SU-DHL-6 (cell line): ENCODE results near the gene NFATC1.

Experiments used
- H2AFZ ChIP-seq: fragments of 200-600 bp; sonication (generic); 2 replicates; pipeline ENCODE4 v1.6.1; 2014; ENCODE audit warnings: low read depth, mild to moderate bottlenecking, moderate library complexity, mixed read lengths, antibody characterized with exemption, low read length; ENCODE audit not compliant: severe bottlenecking
- H3F3A ChIP-seq: fragments of 200-600 bp; shearing (Covaris generic); 2 replicates; pipeline ENCODE4 v1.6.0; 2016; ENCODE audit warnings: antibody characterized with exemption, mild to moderate bottlenecking; ENCODE audit not compliant: insufficient read depth
- H3K27ac ChIP-seq: fragments of 200-600 bp; sonication (generic); 2 replicates; pipeline ENCODE4 v1.5.1; 2016; ENCODE audit warnings: low read depth, mild to moderate bottlenecking, low read length, moderate library complexity, mixed read lengths
- H3K27me3 ChIP-seq: fragments of 200-600 bp; sonication (generic), shearing (Covaris generic); 2 replicates; pipeline ENCODE4 v1.6.0; 2014; ENCODE audit warnings: mild to moderate bottlenecking, low read length
- H3K36me3 ChIP-seq: fragments of 200-600 bp; sonication (generic); 2 replicates; pipeline ENCODE4 v1.6.1; 2014; ENCODE audit warnings: mild to moderate bottlenecking, low read length, mixed read lengths
- H3K4me2 ChIP-seq: fragments of 300-600, 200-600 bp; shearing (Covaris generic), sonication (generic); 2 replicates; pipeline ENCODE4 v1.6.0; 2014; ENCODE audit warnings: low read length, low read depth, mild to moderate bottlenecking; ENCODE audit not compliant: poor library complexity, severe bottlenecking
- H3K4me3 ChIP-seq: fragments of 200-600 bp; sonication (generic); 2 replicates; pipeline ENCODE4 v1.5.1; 2014; ENCODE audit warnings: antibody characterized with exemption, low read length, mild to moderate bottlenecking, mixed read lengths; ENCODE audit not compliant: insufficient read depth, poor library complexity, severe bottlenecking
- H3K79me2 ChIP-seq: fragments of 200-600 bp; sonication (generic); 2 replicates; pipeline ENCODE4 v1.6.1; 2014; ENCODE audit warnings: mild to moderate bottlenecking, low read length, moderate library complexity; ENCODE audit not compliant: insufficient read depth
- H3K9ac ChIP-seq: fragments of 200-600 bp; sonication (generic); 2 replicates; pipeline ENCODE4 v1.7.0; 2014; ENCODE audit warnings: mild to moderate bottlenecking, low read length
- H3K9me2 ChIP-seq: fragments of 200-600 bp; sonication (generic); replicated peaks from 2 replicates; pipeline ENCODE4 v1.6.1; 2014; ENCODE audit warnings: low read length; ENCODE audit not compliant: insufficient read depth
- H3K9me3 ChIP-seq: fragments of 200-600 bp; sonication (generic); 2 replicates; pipeline ENCODE4 v1.6.1; 2014; ENCODE audit warnings: low read length, mixed read lengths; ENCODE audit not compliant: insufficient read depth
- H4K20me1 ChIP-seq: fragments of 200-600 bp; sonication (generic); 2 replicates; pipeline ENCODE4 v1.6.1; 2014; ENCODE audit warnings: low read depth, mild to moderate bottlenecking, antibody characterized with exemption, low read length, moderate library complexity, mixed read lengths
- EZH2phosphoT487 ChIP-seq: fragments of 200-600 bp; sonication (generic), shearing (Covaris generic); conservative IDR thresholded peaks from 2 replicates; pipeline ENCODE4 v1.6.1; 2018; ENCODE audit warnings: mild to moderate bottlenecking, antibody characterized with exemption, low read length, moderate library complexity, mixed read lengths
- TF ChIP-seq, protein P1 (sequence below): fragments of 200-600 bp; sonication (generic); IDR thresholded peaks from one replicate; pipeline ENCODE4 v1.5.1; 2017; ENCODE audit warnings: antibody characterized with exemption, mild to moderate bottlenecking, low read length, moderate library complexity; ENCODE audit not compliant: insufficient read depth, poor library complexity, severe bottlenecking

The NFATC1 gene

DNA sequence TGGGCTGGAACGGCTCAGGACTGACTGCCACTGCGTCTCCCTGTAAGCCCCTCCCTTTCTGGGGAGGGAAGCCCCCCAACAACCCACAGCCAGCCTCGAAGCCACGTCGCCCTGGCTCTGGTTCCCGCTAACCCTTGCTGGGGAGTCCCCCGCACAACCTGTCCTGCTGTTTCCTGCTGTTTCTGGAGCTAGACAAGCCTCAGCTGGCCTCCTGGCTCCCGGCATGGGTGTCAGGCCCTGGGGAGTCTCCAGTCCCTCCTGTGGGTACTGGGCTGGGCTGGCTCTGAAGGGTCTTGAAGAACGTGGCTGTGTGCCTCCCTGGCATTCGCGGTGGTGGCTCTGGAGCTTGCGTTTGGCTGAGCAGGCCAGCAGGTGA lies 20.9 kb downstream of the NFATC1 start:
- TF ChIP-seq, protein P1, sequence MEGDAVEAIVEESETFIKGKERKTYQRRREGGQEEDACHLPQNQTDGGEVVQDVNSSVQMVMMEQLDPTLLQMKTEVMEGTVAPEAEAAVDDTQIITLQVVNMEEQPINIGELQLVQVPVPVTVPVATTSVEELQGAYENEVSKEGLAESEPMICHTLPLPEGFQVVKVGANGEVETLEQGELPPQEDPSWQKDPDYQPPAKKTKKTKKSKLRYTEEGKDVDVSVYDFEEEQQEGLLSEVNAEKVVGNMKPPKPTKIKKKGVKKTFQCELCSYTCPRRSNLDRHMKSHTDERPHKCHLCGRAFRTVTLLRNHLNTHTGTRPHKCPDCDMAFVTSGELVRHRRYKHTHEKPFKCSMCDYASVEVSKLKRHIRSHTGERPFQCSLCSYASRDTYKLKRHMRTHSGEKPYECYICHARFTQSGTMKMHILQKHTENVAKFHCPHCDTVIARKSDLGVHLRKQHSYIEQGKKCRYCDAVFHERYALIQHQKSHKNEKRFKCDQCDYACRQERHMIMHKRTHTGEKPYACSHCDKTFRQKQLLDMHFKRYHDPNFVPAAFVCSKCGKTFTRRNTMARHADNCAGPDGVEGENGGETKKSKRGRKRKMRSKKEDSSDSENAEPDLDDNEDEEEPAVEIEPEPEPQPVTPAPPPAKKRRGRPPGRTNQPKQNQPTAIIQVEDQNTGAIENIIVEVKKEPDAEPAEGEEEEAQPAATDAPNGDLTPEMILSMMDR = no peak
- no peak for TF ChIP-seq EZH2phosphoT487

DNA sequence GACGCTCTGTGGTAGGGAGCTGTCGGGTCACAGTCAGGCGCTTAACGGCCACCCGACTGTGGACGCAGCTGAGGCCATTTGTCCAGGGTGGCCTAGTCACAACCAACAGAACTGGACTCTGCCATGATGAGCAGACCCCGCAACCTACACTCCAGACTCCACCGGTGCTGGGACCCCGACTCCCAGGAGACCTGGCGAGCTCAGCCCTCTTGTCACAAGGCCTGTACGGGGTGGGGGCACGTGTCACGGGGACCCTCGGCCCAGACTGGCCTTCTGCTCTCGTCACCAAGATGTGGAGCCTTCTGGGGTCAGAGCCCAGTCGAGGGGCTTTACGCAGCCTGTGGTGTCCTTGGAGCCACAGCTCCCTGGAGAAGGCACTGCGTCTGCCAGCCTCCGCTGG lies 22.5 kb downstream of the NFATC1 start:
- no peak for TF ChIP-seq EZH2phosphoT487
- TF ChIP-seq, protein P1 = no peak
- Histone ChIP-seq H3F3A (no peaks in the 10 kb centered on the region), H3K36me3 (no peaks in the 10 kb centered on the region)

More for the DNA sequence above, 20.9 kb downstream of the NFATC1 start:
- Histone ChIP-seq H3K9ac (no peak overlapping the region), H3F3A (no peaks in the 10 kb centered on the region), H3K4me2 (no peak overlapping the region), H3K27me3 (no peaks in the 10 kb centered on the region), H3K9me2 (no peaks in the 10 kb centered on the region), H3K9me3 (no peaks in the 10 kb centered on the region), H4K20me1 (no peaks in the 10 kb centered on the region), H3K27ac (no peak overlapping the region), H3K79me2 (peaks cover 3% of the 10 kb centered on the region; the same call in 1 of the 2 replicates), H3K4me3 (no peak overlapping the region), H3K36me3 (no peaks in the 10 kb centered on the region), H2AFZ (no peak overlapping the region)

GRCh38 chr18:79418642-79419041 lies 22.9 kb downstream of the NFATC1 start:
- H3F3A ChIP-seq = no peaks in the 10 kb centered on the region
- H3K27me3 ChIP-seq = no peaks in the 10 kb centered on the region
- H3K36me3 ChIP-seq = no peaks in the 10 kb centered on the region
- H3K9ac ChIP-seq = no peak overlapping the region
- H2AFZ ChIP-seq = no peak overlapping the region
- H4K20me1 ChIP-seq = no peaks in the 10 kb centered on the region; the same call in 1 of the 2 replicates
- H3K9me3 ChIP-seq = no peaks in the 10 kb centered on the region
- TF ChIP-seq EZH2phosphoT487 = no peak
- TF ChIP-seq, protein P1 = no peak
- no peak overlapping the region for H3K4me2 ChIP-seq
- H3K9me2 ChIP-seq = no peaks in the 10 kb centered on the region
- peaks cover 3% of the 10 kb centered on the region; the same call in 1 of the 2 replicates for H3K79me2 ChIP-seq
- no peak overlapping the region for H3K4me3 ChIP-seq
- H3K27ac ChIP-seq = no peak overlapping the region

More for the DNA sequence above, 22.5 kb downstream of the NFATC1 start:
- Histone ChIP-seq H4K20me1 (no peaks in the 10 kb centered on the region; the same call in 1 of the 2 replicates), H2AFZ (no peak overlapping the region), H3K9ac (no peak overlapping the region), H3K27me3 (no peaks in the 10 kb centered on the region), H3K4me3 (no peak overlapping the region), H3K79me2 (peaks cover 3% of the 10 kb centered on the region; the same call in 1 of the 2 replicates), H3K27ac (no peak overlapping the region), H3K9me2 (no peaks in the 10 kb centered on the region), H3K4me2 (no peak overlapping the region), H3K9me3 (no peaks in the 10 kb centered on the region)
